ENCODE results near the gene RAB44. TPM values are rescaled to one million over a fixed set of nuclear protein-coding genes. Genes with fewer than 3 reads are reported as not detected.

Gene RAB44
- total and polyA plus RNA-seq, 2 of the 13 experiments (the other 11 are each of a cell fraction or from before 2014, with no cell fraction given): not detected

GRCh38 chr6:36780442-36781177 lies 83.0 kb downstream of the RAB44 start (continued):
- TF ChIP-seq IKZF5 (CRISPR knock-in tag; IDR thresholded peaks at IDR 0.05) (no peak), SOX13 (IDR thresholded peaks at IDR 0.05) (no peak), SOX13 (CRISPR knock-in tag; conservative IDR thresholded peaks at IDR 0.05 in 1 of 2, IDR thresholded peaks at IDR 0.05 in 1 of 2) (no peak), ZNF709 (CRISPR knock-in tag; IDR thresholded peaks at IDR 0.05) (no peak), GPBP1L1 (CRISPR knock-in tag; IDR thresholded peaks at IDR 0.05) (no peak), BHLHE40 (IDR thresholded peaks at IDR 0.05; ENCODE audit: low read length) (no peak), ZNF235 (CRISPR knock-in tag; IDR thresholded peaks at IDR 0.05; ENCODE audit: borderline replicate concordance) (no peak), ARNTL (CRISPR knock-in tag; IDR thresholded peaks at IDR 0.05) (no peak), HMGXB3 (CRISPR knock-in tag; IDR thresholded peaks at IDR 0.05; ENCODE audit: borderline replicate concordance) (no peak), SNAPC5 (CRISPR knock-in tag; IDR thresholded peaks at IDR 0.05; ENCODE audit: borderline replicate concordance) (no peak), SETDB1 (CRISPR knock-in tag; IDR thresholded peaks at IDR 0.05; ENCODE audit: borderline replicate concordance) (no peak), ATF3 (CRISPR knock-in tag; IDR thresholded peaks at IDR 0.05) (no peak), SYNCRIP (IDR thresholded peaks at IDR 0.05; ENCODE audit: insufficient read depth, low read depth, low read length) (no peak), HDAC1 (CRISPR knock-in tag; IDR thresholded peaks at IDR 0.05) (no peak), NFKBIZ (CRISPR knock-in tag; IDR thresholded peaks at IDR 0.05) (no peak), RARG (CRISPR knock-in tag; IDR thresholded peaks at IDR 0.05; ENCODE audit: low read depth) (no peak), NR3C1 (CRISPR knock-in tag; IDR thresholded peaks at IDR 0.05) (no peak), HCFC1 (IDR thresholded peaks at IDR 0.05; ENCODE audit: low read depth, low read length) (no peak), KLF13 (CRISPR knock-in tag; IDR thresholded peaks at IDR 0.05) (no peak), ZKSCAN8 (CRISPR knock-in tag; IDR thresholded peaks at IDR 0.05; ENCODE audit: borderline replicate concordance) (peak; percentile 47; the same call in 1 of the 2 replicates), CREB3 (CRISPR knock-in tag; IDR thresholded peaks at IDR 0.05) (no peak), NPAS2 (CRISPR knock-in tag; IDR thresholded peaks at IDR 0.05; ENCODE audit: borderline replicate concordance) (no peak)
